ENCODE data around the gene MKX.

DNA sequence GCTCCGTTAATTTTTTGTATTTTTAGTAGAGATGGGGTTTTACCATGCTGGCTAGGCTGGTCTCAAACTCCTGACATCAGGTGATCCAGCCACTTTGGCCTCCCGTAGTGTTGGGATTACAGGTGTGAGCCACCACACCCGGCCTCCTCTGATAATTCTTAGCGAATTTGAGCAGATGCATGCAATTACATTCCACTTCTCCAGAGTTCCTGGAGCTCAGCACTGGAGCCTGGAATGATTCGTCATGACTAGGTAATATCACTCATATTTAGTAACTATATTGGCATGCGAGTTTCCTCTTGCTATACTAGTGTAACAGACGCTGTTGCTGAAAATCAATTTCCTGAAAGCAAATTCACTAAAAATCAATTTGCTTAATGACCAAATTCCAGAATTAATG lies 86.8 kb downstream of the MKX start:
- no peak for TF ChIP-seq EZH2 (IDR thresholded peaks at IDR 0.05; ENCODE audit: insufficient read depth, low read length)
- TF ChIP-seq, protein P1, sequence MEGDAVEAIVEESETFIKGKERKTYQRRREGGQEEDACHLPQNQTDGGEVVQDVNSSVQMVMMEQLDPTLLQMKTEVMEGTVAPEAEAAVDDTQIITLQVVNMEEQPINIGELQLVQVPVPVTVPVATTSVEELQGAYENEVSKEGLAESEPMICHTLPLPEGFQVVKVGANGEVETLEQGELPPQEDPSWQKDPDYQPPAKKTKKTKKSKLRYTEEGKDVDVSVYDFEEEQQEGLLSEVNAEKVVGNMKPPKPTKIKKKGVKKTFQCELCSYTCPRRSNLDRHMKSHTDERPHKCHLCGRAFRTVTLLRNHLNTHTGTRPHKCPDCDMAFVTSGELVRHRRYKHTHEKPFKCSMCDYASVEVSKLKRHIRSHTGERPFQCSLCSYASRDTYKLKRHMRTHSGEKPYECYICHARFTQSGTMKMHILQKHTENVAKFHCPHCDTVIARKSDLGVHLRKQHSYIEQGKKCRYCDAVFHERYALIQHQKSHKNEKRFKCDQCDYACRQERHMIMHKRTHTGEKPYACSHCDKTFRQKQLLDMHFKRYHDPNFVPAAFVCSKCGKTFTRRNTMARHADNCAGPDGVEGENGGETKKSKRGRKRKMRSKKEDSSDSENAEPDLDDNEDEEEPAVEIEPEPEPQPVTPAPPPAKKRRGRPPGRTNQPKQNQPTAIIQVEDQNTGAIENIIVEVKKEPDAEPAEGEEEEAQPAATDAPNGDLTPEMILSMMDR (IDR thresholded peaks at IDR 0.05; ENCODE audit: insufficient read depth, low read depth, low read length) = no peak
